Astrocyte (in vitro differentiated cells and primary cell): ENCODE measurements around the gene KIRREL3.

Experiments
- EZH2 ChIP-seq: IDR thresholded peaks from 2 replicates; pipeline ENCODE4 v1.6.1; 2012; ENCODE audit warnings: mild to moderate bottlenecking, low read length, inconsistent platforms; ENCODE audit not compliant: insufficient read depth
- TF ChIP-seq, protein P1 (sequence below): IDR thresholded peaks from 2 replicates; pipeline ENCODE4 v1.5.1; 2011; ENCODE audit warnings: low read depth, mild to moderate bottlenecking, inconsistent platforms, low read length, moderate library complexity; ENCODE audit not compliant: insufficient read depth

DNA sequence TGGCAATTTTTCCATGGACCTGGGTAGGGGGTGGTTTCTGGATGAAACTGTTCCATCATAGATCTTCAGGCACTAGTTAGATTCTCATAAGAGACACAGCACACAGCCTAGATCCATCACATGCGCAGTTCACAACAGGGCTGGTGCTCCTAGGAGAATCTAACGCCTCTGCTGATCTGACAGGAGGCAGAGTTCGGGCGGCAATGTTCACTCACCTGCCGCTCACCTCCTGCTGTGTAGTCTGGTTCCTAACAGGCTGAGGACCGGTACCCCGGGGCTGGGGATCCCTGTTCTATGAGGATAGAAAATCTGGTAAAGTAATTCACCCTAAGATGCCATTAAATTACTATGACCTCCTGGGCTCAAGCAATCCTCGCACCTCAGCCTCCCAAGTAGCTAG is 318.0 kb downstream of the KIRREL3 start:
- TF ChIP-seq, protein P1, sequence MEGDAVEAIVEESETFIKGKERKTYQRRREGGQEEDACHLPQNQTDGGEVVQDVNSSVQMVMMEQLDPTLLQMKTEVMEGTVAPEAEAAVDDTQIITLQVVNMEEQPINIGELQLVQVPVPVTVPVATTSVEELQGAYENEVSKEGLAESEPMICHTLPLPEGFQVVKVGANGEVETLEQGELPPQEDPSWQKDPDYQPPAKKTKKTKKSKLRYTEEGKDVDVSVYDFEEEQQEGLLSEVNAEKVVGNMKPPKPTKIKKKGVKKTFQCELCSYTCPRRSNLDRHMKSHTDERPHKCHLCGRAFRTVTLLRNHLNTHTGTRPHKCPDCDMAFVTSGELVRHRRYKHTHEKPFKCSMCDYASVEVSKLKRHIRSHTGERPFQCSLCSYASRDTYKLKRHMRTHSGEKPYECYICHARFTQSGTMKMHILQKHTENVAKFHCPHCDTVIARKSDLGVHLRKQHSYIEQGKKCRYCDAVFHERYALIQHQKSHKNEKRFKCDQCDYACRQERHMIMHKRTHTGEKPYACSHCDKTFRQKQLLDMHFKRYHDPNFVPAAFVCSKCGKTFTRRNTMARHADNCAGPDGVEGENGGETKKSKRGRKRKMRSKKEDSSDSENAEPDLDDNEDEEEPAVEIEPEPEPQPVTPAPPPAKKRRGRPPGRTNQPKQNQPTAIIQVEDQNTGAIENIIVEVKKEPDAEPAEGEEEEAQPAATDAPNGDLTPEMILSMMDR, result no peak
- TF ChIP-seq EZH2, result no peak
